Measurements from ENCODE around the gene MCOLN1.

The MCOLN1 gene

DNA sequence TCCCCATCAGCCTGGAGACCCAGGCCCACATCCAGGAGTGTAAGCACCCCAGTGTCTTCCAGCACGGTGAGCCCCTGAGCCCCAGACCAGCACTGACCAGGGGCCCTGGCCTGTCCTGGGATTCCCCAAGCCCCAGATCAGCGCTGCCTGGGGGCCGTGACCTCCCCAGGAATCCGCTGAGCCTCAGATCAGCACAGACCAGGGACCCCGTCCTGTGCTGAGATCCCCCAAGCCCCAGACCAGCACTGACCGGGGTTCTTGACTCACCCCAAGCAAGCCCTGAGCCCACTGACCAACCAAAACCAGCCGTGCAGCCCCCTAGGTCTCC, 5.7 kb downstream of the MCOLN1 start:
- Histone ChIP-seq H3K9ac (ENCODE audit: low read depth, low read length) (no peak overlapping the region), H3K27me3 (ENCODE audit: insufficient read depth, low read length) (no peaks in the 10 kb centered on the region), H3K4me3 (ENCODE audit: low read length) (no peak overlapping the region), H3K9me3 (ENCODE audit: insufficient read depth, low read depth, low read length) (no peaks in the 10 kb centered on the region), H3K36me3 (ENCODE audit: insufficient read depth, low read length) (peaks cover 15% of the 10 kb centered on the region; the same call in 1 of the 2 replicates), H3K27ac (ENCODE audit: low read depth, low read length) (no peak overlapping the region), H3K4me1 (ENCODE audit: insufficient read depth, low read length) (0 out of 2 replicates have a peak, but pooled peaks cover 2% of the 10 kb centered on the region)
- WGBS = 95% methylated on average over 7 of the region's 7 CpGs

DNA sequence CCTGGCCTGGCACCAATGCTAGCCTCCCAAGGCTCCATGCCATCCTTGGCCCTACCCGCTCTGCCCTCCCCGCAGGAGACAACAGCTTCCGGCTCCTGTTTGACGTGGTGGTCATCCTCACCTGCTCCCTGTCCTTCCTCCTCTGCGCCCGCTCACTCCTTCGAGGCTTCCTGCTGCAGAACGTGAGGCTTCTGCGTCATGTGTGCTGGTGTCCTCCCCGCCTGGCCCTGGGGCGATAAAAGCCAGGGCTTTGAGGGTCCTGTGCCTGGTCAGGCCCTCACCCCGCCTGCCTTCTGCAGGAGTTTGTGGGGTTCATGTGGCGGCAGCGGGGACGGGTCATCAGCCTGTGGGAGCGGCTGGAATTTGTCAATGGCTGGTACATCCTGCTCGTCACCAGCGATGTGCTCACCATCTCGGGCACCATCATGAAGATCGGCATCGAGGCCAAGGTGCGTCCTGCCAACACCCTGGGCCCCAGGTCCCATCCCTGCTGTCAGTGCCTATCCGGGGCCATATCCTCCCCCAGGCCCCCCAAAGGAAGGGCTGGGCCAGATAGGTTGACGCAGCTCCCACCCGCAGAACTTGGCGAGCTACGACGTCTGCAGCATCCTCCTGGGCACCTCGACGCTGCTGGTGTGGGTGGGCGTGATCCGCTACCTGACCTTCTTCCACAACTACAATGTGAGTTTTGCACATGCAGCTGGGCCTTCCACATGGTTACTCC, 6.3 kb downstream of the MCOLN1 start:
- no peaks in the 10 kb centered on the region for H3K4me1 ChIP-seq (ENCODE audit: insufficient read depth, low read length)
- no peak overlapping the region for H3K27ac ChIP-seq (ENCODE audit: low read depth, low read length)
- no peak overlapping the region for H3K4me3 ChIP-seq (ENCODE audit: low read length)
- H3K36me3 ChIP-seq (ENCODE audit: insufficient read depth, low read length) = peaks cover 15% of the 10 kb centered on the region; the same call in 1 of the 2 replicates
- H3K9me3 ChIP-seq (ENCODE audit: insufficient read depth, low read depth, low read length) = no peaks in the 10 kb centered on the region
- no peaks in the 10 kb centered on the region for H3K27me3 ChIP-seq (ENCODE audit: insufficient read depth, low read length)
- no peak overlapping the region for H3K9ac ChIP-seq (ENCODE audit: low read depth, low read length)
- 94% methylated on average over 32 of the region's 32 CpGs for WGBS

DNA sequence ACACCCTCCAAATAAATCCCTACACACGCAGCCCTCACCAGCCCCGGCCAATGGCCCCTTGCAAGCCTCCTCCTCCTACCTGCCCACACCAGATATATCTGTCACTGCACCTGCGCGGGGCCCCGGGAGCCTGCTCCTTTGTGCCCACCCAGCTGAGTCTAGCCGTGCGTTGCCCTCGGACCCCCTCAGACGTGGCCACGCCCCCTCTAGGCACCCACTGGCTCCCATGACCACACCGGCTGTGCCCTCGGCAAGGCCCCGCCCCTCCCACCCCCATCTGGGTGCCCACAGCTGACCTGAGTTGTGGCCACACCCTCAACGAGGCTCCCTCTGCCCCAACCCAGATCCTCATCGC, 6.8 kb downstream of the MCOLN1 start:
- Histone ChIP-seq H3K27me3 (ENCODE audit: insufficient read depth, low read length) (no peaks in the 10 kb centered on the region), H3K9ac (ENCODE audit: low read depth, low read length) (no peak overlapping the region), H3K9me3 (ENCODE audit: insufficient read depth, low read depth, low read length) (no peaks in the 10 kb centered on the region), H3K27ac (ENCODE audit: low read depth, low read length) (no peak overlapping the region), H3K4me3 (ENCODE audit: low read length) (no peak overlapping the region), H3K4me1 (ENCODE audit: insufficient read depth, low read length) (no peaks in the 10 kb centered on the region), H3K36me3 (ENCODE audit: insufficient read depth, low read length) (peaks cover 15% of the 10 kb centered on the region; the same call in 1 of the 2 replicates)
- WGBS = 91% methylated on average over 15 of the region's 15 CpGs

DNA sequence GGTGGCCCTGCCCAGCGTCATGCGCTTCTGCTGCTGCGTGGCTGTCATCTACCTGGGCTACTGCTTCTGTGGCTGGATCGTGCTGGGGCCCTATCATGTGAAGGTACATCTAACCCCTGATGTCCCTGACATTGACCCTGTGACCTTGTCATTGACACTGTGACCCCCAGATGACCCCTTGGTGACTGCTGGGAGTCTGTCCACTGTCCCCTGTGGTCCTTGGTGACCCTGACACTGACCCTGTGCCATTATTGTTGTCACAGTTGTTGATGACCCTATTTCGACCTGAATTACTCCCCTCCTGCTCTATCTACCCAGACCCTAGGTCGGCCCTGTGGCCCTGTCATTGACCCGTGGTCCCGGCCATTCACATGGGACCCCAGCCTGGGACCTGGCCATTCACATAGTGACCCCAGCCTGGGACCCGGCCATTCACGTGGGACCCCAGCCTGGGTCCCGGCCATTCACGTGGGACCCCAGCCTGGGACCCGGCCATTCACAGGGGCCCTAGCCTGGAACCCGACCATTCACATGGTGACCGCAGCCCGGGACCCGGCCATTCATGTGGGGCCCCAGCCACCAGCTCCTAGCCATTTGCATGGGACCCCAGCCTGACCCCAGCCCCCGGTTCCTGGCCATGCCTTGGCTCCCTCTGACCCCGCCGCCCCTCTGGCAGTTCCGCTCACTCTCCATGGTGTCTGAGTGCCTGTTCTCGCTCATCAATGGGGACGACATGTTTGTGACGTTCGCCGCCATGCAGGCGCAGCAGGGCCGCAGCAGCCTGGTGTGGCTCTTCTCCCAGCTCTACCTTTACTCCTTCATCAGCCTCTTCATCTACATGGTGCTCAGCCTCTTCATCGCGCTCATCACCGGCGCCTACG, 7.4 kb downstream of the MCOLN1 start:
- Histone ChIP-seq H3K4me1 (ENCODE audit: insufficient read depth, low read length) (no peaks in the 10 kb centered on the region), H3K27ac (ENCODE audit: low read depth, low read length) (no peak overlapping the region), H3K9ac (ENCODE audit: low read depth, low read length) (no peak overlapping the region), H3K36me3 (ENCODE audit: insufficient read depth, low read length) (peaks cover 13% of the 10 kb centered on the region; the same call in 1 of the 2 replicates), H3K27me3 (ENCODE audit: insufficient read depth, low read length) (no peaks in the 10 kb centered on the region), H3K4me3 (ENCODE audit: low read length) (no peak overlapping the region), H3K9me3 (ENCODE audit: insufficient read depth, low read depth, low read length) (no peaks in the 10 kb centered on the region)
- WGBS = 94% methylated on average over 33 of the region's 33 CpGs

DNA sequence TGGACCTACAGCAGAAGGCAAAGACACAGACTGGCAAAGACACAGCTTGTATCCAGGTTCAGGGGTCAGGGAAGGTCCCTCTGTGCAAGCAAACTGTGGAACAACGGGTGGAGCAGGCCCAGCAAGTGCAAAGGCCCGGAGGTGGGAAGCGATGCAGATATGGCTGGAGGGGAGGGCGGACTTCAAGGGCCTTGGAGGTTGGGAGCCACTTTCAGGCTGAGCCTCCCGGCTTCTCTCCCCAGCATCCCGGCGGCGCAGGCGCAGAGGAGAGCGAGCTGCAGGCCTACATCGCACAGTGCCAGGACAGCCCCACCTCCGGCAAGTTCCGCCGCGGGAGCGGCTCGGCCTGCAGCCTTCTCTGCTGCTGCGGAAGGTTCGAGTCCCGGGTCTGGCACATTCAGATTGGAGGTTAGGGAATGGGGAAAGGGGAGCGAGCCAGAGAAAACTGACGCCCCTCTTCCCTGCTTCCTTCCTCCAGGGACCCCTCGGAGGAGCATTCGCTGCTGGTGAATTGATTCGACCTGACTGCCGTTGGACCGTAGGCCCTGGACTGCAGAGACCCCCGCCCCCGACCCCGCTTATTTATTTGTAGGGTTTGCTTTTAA, 11.0 kb downstream of the MCOLN1 start:
- no peaks in the 10 kb centered on the region for H3K4me1 ChIP-seq (ENCODE audit: insufficient read depth, low read length)
- 56% methylated on average over 28 of the region's 30 CpGs for WGBS
- peak overlapping the region; percentile 61 for H3K27ac ChIP-seq (ENCODE audit: low read depth, low read length)

DNA sequence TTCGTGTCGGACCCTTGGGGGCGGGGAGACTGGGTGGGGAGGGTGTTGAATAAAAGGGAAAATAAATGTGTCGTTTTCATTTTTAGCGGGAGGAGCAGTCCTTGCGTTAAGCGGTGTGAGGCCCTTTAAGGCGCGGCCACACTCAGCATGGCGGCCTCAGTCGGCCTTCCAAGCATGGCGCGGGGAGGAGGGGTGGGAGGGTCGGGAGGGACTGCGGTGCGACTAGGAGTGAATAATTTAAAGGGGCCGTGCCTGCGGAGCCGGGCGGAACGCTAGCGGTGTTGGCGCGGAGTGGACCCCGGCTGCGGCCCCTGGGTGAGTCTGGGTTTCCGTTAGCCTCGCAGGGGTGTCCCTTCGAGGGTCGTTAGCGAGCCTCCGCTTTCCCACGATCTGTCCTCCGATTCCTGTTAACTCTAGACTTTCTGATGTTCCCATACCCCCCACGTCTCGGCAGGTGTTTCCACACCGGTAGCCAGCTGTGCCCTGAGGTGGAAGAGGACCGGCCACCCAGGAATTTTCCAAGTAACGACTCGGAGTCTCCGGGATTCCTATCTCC, 11.6 kb downstream of the MCOLN1 start:
- Histone ChIP-seq H3K4me1 (ENCODE audit: insufficient read depth, low read length) (no peaks in the 10 kb centered on the region), H3K36me3 (ENCODE audit: insufficient read depth, low read length) (peaks cover 21% of the 10 kb centered on the region), H3K27ac (ENCODE audit: low read depth, low read length) (peak overlapping the region; percentile 72), H3K9ac (ENCODE audit: low read depth, low read length) (peak overlapping the region; percentile 74), H3K9me3 (ENCODE audit: insufficient read depth, low read depth, low read length) (no peaks in the 10 kb centered on the region), H3K27me3 (ENCODE audit: insufficient read depth, low read length) (no peaks in the 10 kb centered on the region), H3K4me3 (ENCODE audit: low read length) (peak overlapping the region; percentile 72)
- under 1% methylated on average over 41 of the region's 41 CpGs for WGBS

More for the DNA sequence above, 11.0 kb downstream of the MCOLN1 start:
- Histone ChIP-seq H3K27me3 (ENCODE audit: insufficient read depth, low read length) (no peaks in the 10 kb centered on the region), H3K36me3 (ENCODE audit: insufficient read depth, low read length) (peaks cover 18% of the 10 kb centered on the region), H3K4me3 (ENCODE audit: low read length) (peak overlapping the region; percentile 72), H3K9me3 (ENCODE audit: insufficient read depth, low read depth, low read length) (no peaks in the 10 kb centered on the region), H3K9ac (ENCODE audit: low read depth, low read length) (peak overlapping the region; percentile 73)

DNA sequence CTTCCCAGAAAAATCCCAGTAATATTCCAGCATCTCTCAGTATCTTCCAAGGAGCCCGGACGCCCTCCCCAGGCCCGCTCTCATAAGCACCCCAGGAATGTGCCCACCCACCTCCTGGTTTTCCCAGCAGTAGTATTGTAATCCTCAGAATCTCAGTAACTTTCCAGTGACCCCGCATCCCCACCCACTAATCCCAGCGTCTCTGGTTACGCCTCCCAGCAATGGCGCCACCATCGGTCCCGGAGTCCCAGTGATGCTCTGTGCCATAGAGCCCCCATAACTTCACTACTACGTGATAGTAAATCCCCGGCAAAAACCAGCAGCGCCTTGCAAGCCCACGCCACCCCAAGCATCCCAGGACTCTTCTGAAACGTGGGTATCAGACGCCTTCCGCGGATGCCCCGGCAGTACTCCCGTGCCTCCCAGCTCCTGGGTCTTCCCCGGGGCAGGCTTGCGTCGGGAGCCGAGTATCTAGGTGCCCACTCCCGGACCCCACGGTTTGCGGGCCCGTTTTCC, 12.2 kb downstream of the MCOLN1 start:
- Histone ChIP-seq H3K9me3 (ENCODE audit: insufficient read depth, low read depth, low read length) (no peaks in the 10 kb centered on the region), H3K27ac (ENCODE audit: low read depth, low read length) (peak overlapping the region; percentile 78), H3K4me1 (ENCODE audit: insufficient read depth, low read length) (no peaks in the 10 kb centered on the region), H3K4me3 (ENCODE audit: low read length) (peak overlapping the region; percentile 72), H3K9ac (ENCODE audit: low read depth, low read length) (peak overlapping the region; percentile 74), H3K36me3 (ENCODE audit: insufficient read depth, low read length) (peaks cover 20% of the 10 kb centered on the region), H3K27me3 (ENCODE audit: insufficient read depth, low read length) (no peaks in the 10 kb centered on the region)
- under 1% methylated on average over 27 of the region's 27 CpGs for WGBS

DNA sequence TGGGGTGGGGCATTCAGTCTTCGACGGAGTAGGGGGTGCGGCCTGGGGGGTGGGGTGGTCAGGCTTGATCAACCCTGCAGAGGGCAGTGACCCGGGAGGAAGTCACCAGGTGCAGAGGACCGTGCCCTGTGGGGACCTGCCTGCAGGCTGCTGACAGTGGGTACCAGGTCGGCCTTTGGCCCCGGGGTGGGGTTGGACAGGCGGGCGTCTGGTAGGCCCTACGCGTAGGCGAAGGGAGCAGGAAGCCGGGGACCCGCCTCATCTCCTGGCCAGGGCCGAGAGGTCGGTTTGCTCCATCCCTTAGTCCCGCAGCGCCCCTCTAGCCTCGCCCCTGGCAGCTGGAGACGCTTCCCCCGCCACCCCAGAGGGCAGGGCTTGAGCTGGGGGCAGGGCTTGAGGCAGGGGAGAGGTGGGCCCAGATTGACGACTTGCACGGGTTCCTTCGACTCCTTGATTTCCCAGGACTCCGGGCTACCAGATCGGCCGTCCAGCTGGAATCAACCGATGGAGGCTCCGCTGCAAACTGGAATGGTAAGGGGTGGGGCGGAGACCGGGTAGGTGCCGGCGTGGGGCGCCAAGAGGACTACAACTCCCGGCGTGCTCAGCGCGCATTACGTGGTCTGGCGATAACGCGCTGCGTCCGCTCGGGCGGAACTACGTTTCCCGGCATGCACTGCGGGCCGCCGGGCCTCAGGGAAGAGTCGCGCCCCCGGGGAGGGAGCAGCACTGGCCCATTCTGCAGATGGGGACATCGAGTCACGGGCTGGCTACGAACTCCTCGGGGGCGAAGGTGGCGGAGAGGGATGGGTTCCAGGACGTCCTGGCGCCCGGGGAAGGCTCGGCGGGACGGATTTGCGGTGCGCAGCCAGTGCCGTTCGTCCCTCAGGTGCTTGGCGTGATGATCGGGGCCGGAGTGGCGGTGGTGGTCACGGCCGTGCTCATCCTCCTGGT, 12.9 kb downstream of the MCOLN1 start, which contains the start of gene PNPLA6:
Gene PNPLA6 (plus strand): TSS at position 671 of the 951 bp plus-strand sequence. CDS start 72 bp downstream, at position 743.
- Histone ChIP-seq H3K27ac (ENCODE audit: low read depth, low read length) (peak within 1 kb of the TSS; percentile 78), H3K9ac (ENCODE audit: low read depth, low read length) (peak within 1 kb of the TSS; percentile 74), H3K4me3 (ENCODE audit: low read length) (peak within 1 kb of the TSS; percentile 72), H3K4me1 (ENCODE audit: insufficient read depth, low read length) (no peaks in the 10 kb centered on the region), H3K27me3 (ENCODE audit: insufficient read depth, low read length) (no peaks in the 10 kb centered on the region), H3K9me3 (ENCODE audit: insufficient read depth, low read depth, low read length) (no peaks in the 10 kb centered on the region), H3K36me3 (ENCODE audit: insufficient read depth, low read length) (peaks cover 21% of the 10 kb centered on the region)
- under 1% methylated on average over 76 of the region's 76 CpGs for WGBS

DNA sequence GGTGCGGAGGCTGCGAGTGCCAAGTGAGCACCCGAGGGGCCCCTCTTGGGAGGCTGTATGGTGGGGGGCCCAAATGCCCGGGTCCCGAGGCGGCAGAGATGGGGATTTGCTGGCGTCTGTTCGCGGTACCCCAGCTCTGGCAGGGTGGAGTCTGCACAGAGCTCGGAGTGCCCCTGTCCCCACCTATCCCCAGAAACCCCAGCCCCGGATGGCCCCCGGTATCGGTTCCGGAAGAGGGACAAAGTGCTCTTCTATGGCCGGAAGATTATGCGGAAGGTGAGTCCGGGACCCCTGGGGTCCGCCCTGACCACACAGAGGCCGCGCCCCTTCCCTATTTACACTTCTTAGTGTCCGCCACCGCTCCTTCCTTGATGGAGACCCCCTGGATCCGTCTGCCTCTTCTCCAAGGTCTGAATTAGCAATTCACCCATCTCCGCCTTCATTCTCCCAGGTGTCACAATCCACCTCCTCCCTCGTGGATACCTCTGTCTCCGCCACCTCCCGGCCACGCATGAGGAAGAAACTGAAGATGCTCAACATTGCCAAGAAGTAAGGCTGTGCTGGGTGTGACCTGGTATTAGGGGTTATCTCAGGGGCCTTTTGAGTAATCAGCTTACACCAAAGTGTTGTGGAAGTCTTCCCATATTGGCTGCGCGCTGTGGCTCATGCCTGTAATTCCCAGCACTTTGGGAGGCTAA, 13.7 kb downstream of the MCOLN1 start:
- 17% methylated on average over 28 of the region's 30 CpGs for WGBS
- Histone ChIP-seq H3K4me3 (ENCODE audit: low read length) (peak overlapping the region; percentile 72), H3K36me3 (ENCODE audit: insufficient read depth, low read length) (peaks cover 21% of the 10 kb centered on the region), H3K4me1 (ENCODE audit: insufficient read depth, low read length) (no peaks in the 10 kb centered on the region), H3K27me3 (ENCODE audit: insufficient read depth, low read length) (no peaks in the 10 kb centered on the region), H3K9ac (ENCODE audit: low read depth, low read length) (peak overlapping the region; percentile 28; the same call in 1 of the 2 replicates), H3K9me3 (ENCODE audit: insufficient read depth, low read depth, low read length) (no peaks in the 10 kb centered on the region), H3K27ac (ENCODE audit: low read depth, low read length) (no peak overlapping the region; the same call in 1 of the 2 replicates)
